Neural cell (in vitro differentiated cells): ENCODE results near the gene LRP1-AS. TPM values are rescaled to one million over a fixed set of nuclear protein-coding genes. Genes with fewer than 3 reads are reported as not detected.

ENCODE experiments used
- H2AFZ ChIP-seq: fragments of 200-600, 300-800 bp; sonication (generic), shearing (Covaris generic); 2 replicates; pipeline ENCODE4 v1.6.0; 2014; ENCODE audit warnings: low read depth, mild to moderate bottlenecking, antibody characterized with exemption, low read length, moderate library complexity
- H3F3A ChIP-seq: fragments of 200-600 bp; shearing (Covaris generic); 2 replicates; pipeline ENCODE4 v1.6.1; 2016; ENCODE audit warnings: mild to moderate bottlenecking, moderate library complexity, mixed read lengths, antibody characterized with exemption, low read length; ENCODE audit not compliant: insufficient read depth, poor library complexity, severe bottlenecking
- H3K27ac ChIP-seq: fragments of 200-600, 300-800 bp; sonication (generic), shearing (Covaris generic); 2 replicates; pipeline ENCODE4 v1.5.1; 2014; ENCODE audit warnings: mild to moderate bottlenecking, low read length, moderate library complexity
- H3K27me3 ChIP-seq: fragments of 300-800, 200-600 bp; sonication (generic), shearing (Covaris generic); 2 replicates; pipeline ENCODE4 v1.6.0; 2014; ENCODE audit warnings: mild to moderate bottlenecking, low read depth, low read length, moderate library complexity; ENCODE audit not compliant: insufficient read depth
- H3K36me3 ChIP-seq: fragments of 300-800, 200-600 bp; sonication (generic), shearing (Covaris generic); 2 replicates; pipeline ENCODE4 v1.5.1; 2014; ENCODE audit warnings: mild to moderate bottlenecking, antibody characterized with exemption, low read length, moderate library complexity; ENCODE audit not compliant: insufficient read depth
- H3K4me2 ChIP-seq: fragments of 300-800, 200-600 bp; sonication (generic), shearing (Covaris generic); 2 replicates; pipeline ENCODE4 v1.6.0; 2014; ENCODE audit warnings: mild to moderate bottlenecking, low read length
- H3K4me3 ChIP-seq: fragments of 300-800, 200-600 bp; sonication (generic), shearing (Covaris generic); 2 replicates; pipeline ENCODE4 v1.5.1; 2014; ENCODE audit warnings: mild to moderate bottlenecking, low read length, moderate library complexity
- H3K79me2 ChIP-seq: fragments of 200-600 bp; shearing (Covaris generic); replicated peaks from 2 replicates; pipeline ENCODE4 v1.6.0; 2014; ENCODE audit warnings: mild to moderate bottlenecking, low read length, moderate library complexity; ENCODE audit not compliant: insufficient read depth
- H3K9ac ChIP-seq: fragments of 300-800, 200-600 bp; sonication (generic), shearing (Covaris generic); 2 replicates; pipeline ENCODE4 v1.6.1; 2016; ENCODE audit warnings: mild to moderate bottlenecking, low read length, mixed read lengths
- H3K9me2 ChIP-seq: fragments of 200-600 bp; shearing (Covaris generic); 2 replicates; pipeline ENCODE4 v1.6.1; 2016; ENCODE audit warnings: mild to moderate bottlenecking, low read length, mixed read lengths; ENCODE audit not compliant: insufficient read depth
- H3K9me3 ChIP-seq: fragments of 200-600, 300-800 bp; sonication (generic), shearing (Covaris generic); 2 replicates; pipeline ENCODE4 v1.6.1; 2016; ENCODE audit warnings: mild to moderate bottlenecking, mixed run types, low read length, moderate library complexity, mixed read lengths
- H4K20me1 ChIP-seq: fragments of 200-600 bp; shearing (Covaris generic); 2 replicates; pipeline ENCODE4 v1.6.1; 2016; ENCODE audit warnings: mild to moderate bottlenecking, mixed run types; ENCODE audit not compliant: insufficient read depth
- CTCF ChIP-seq: fragments of 450-650 bp; IDR thresholded peaks from 2 replicates; pipeline ENCODE4 v1.5.1; 2014; ENCODE audit warnings: antibody characterized with exemption, mild to moderate bottlenecking, moderate library complexity; ENCODE audit not compliant: poor library complexity, severe bottlenecking
- EP300 ChIP-seq: fragments of 450-650 bp; conservative IDR thresholded peaks from 2 replicates; pipeline ENCODE4 v1.6.1; 2014; ENCODE audit warnings: antibody characterized with exemption, mild to moderate bottlenecking, moderate library complexity; ENCODE audit not compliant: poor library complexity, severe bottlenecking
- EZH2 ChIP-seq: fragments of 200-600, 300-800 bp; shearing (Covaris generic), sonication (generic); IDR thresholded peaks from 2 replicates; pipeline ENCODE4 v1.6.1; 2014; ENCODE audit warnings: antibody characterized with exemption, low read length, borderline replicate concordance, mild to moderate bottlenecking; ENCODE audit not compliant: insufficient read depth, poor library complexity, severe bottlenecking
- MXI1 ChIP-seq: fragments of 450-650 bp; conservative IDR thresholded peaks from 2 replicates; pipeline ENCODE4 v1.6.1; 2014; ENCODE audit warnings: antibody characterized with exemption, mild to moderate bottlenecking; ENCODE audit not compliant: poor library complexity, severe bottlenecking
- POLR2AphosphoS5 ChIP-seq: IDR thresholded peaks from 2 replicates; pipeline ENCODE4 v1.6.1; 2012
- RAD21 ChIP-seq: fragments of 450-650 bp; conservative IDR thresholded peaks from 2 replicates; pipeline ENCODE4 v1.6.1; 2014; ENCODE audit warnings: antibody characterized with exemption, mild to moderate bottlenecking, moderate library complexity
- SMC3 ChIP-seq: fragments of 450-650 bp; conservative IDR thresholded peaks from 2 replicates; pipeline ENCODE4 v1.6.1; 2014; ENCODE audit warnings: antibody characterized with exemption, mild to moderate bottlenecking, moderate library complexity; ENCODE audit not compliant: poor library complexity
- TAF1 ChIP-seq: IDR thresholded peaks from 2 replicates; pipeline ENCODE4 v1.6.1; 2012; ENCODE audit warnings: low read depth
- polyA plus RNA-seq: library from polyadenylated mRNA; depleted of rRNA; stranded (reverse); fragments of >200 nt; gene quantifications from 2 replicates; pipeline ENCODE4 v1.2.3, GENCODE V29; 2014
- TF ChIP-seq, protein P1 (sequence below): IDR thresholded peaks from 2 replicates; pipeline ENCODE4 v1.6.1; 2012; ENCODE audit warnings: borderline replicate concordance

The LRP1-AS gene
- polyA plus RNA-seq, 1 donor from 2014 or later, result not detected

DNA sequence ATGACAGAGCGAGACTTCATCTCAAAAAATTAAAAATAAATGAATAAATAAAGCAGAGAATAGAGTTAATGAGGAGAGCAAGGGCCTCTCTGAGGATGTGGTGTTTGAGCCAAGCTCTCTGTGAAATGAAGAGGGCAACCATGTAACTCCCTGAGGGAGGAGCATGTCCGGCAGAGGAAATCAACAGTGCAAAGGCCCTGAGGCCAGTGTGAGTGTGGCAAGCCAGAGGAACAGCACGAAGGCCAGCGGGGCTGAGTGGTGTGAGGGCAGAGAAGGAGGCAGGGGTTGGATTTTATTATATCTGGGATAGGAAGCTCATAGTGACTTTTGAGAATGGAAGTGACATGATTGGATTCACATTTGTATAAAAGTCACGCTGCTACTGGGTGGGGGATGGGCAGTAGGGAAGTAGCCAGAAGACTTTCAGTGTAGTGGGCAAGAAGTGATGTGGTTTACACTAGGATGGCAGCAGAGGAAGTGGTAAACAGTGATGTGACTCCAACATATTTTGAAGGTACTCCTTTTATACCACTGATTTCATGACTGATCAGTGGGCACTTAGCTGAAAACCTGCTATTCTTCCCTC lies 10.3 kb upstream of the LRP1-AS start:
- Histone ChIP-seq H3K27me3 (no peaks in the 10 kb centered on the region), H2AFZ (no peak overlapping the region), H3K27ac (no peak overlapping the region), H3K9ac (no peak overlapping the region), H3K36me3 (peaks cover 11% of the 10 kb centered on the region), H3K4me3 (no peak overlapping the region), H3K9me2 (no peaks in the 10 kb centered on the region), H3K4me2 (no peak overlapping the region), H3K79me2 (no peaks in the 10 kb centered on the region), H3K9me3 (no peaks in the 10 kb centered on the region), H4K20me1 (no peaks in the 10 kb centered on the region), H3F3A (no peaks in the 10 kb centered on the region)
- no peak for TF ChIP-seq MXI1
- TF ChIP-seq POLR2AphosphoS5, result no peak
- no peak for TF ChIP-seq EP300
- no peak for TF ChIP-seq EZH2
- no peak for TF ChIP-seq TAF1
- TF ChIP-seq, protein P1, sequence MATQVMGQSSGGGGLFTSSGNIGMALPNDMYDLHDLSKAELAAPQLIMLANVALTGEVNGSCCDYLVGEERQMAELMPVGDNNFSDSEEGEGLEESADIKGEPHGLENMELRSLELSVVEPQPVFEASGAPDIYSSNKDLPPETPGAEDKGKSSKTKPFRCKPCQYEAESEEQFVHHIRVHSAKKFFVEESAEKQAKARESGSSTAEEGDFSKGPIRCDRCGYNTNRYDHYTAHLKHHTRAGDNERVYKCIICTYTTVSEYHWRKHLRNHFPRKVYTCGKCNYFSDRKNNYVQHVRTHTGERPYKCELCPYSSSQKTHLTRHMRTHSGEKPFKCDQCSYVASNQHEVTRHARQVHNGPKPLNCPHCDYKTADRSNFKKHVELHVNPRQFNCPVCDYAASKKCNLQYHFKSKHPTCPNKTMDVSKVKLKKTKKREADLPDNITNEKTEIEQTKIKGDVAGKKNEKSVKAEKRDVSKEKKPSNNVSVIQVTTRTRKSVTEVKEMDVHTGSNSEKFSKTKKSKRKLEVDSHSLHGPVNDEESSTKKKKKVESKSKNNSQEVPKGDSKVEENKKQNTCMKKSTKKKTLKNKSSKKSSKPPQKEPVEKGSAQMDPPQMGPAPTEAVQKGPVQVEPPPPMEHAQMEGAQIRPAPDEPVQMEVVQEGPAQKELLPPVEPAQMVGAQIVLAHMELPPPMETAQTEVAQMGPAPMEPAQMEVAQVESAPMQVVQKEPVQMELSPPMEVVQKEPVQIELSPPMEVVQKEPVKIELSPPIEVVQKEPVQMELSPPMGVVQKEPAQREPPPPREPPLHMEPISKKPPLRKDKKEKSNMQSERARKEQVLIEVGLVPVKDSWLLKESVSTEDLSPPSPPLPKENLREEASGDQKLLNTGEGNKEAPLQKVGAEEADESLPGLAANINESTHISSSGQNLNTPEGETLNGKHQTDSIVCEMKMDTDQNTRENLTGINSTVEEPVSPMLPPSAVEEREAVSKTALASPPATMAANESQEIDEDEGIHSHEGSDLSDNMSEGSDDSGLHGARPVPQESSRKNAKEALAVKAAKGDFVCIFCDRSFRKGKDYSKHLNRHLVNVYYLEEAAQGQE, result no peak
- TF ChIP-seq CTCF, result no peak
- TF ChIP-seq RAD21, result no peak
- TF ChIP-seq SMC3, result no peak

DNA sequence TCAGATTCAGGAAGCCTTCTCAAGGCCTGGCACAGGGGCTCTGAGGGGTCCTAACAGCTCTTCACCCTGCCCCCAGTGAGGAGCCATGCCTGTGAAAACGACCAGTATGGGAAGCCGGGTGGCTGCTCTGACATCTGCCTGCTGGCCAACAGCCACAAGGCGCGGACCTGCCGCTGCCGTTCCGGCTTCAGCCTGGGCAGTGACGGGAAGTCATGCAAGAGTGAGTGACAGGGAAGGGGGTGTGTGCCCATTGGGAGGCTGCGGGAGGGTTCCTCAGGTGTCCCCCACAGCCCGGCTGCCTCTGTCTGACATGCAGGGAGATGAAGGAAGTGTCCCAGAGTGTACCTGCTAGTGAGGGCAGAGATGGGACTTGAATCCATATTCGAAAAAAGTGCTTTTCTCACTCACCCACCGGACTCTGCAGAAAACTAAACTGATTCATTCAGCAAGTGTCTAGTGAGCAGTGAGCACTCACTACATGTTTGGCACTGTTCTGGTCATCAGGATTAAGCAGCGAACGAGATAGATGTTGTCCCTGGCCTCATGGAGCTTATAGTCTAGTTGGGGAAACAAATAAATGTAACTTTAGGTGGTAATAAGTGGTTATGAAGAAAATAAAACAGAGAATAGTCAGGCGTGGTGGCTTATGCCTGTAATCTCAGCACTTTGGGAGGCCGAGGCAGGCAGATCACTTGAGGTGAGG lies 9.4 kb upstream of the LRP1-AS start:
- TF ChIP-seq SMC3, result no peak
- no peak for TF ChIP-seq MXI1
- no peak for TF ChIP-seq EP300
- TF ChIP-seq RAD21, result no peak
- TF ChIP-seq CTCF, result no peak
- TF ChIP-seq, protein P1, result no peak
- no peak for TF ChIP-seq EZH2
- no peak for TF ChIP-seq TAF1
- no peak for TF ChIP-seq POLR2AphosphoS5
- Histone ChIP-seq H3K4me3 (no peak overlapping the region), H3K36me3 (peaks cover 11% of the 10 kb centered on the region), H3K4me2 (no peak overlapping the region), H3K9me2 (no peaks in the 10 kb centered on the region), H3K27me3 (no peaks in the 10 kb centered on the region), H4K20me1 (no peaks in the 10 kb centered on the region), H3F3A (no peaks in the 10 kb centered on the region), H3K9me3 (no peaks in the 10 kb centered on the region), H3K79me2 (no peaks in the 10 kb centered on the region), H3K27ac (no peak overlapping the region), H2AFZ (no peak overlapping the region), H3K9ac (no peak overlapping the region)
